ENCODE data around the gene ZNF689. TPM values are rescaled to one million over a fixed set of nuclear protein-coding genes. Genes with fewer than 3 reads are reported as not detected.
A peak's percentile ranks its signal among the peaks of the same experiment; 100 is the strongest.

Gene ZNF689
- total RNA-seq, 1 experiment from 2014 or later = 21.1 TPM

- H3K4me1 ChIP-seq (ENCODE audit: insufficient read depth, low read length) = no peaks in the 10 kb centered on the region
- H3K18ac ChIP-seq (ENCODE audit: insufficient read length, low read depth, low read length) = no peak overlapping the region
- no peaks in the 10 kb centered on the region for H3K79me1 ChIP-seq (ENCODE audit: insufficient read depth, low read depth, low read length, poor library complexity, severe bottlenecking)
- H3K27me3 ChIP-seq (ENCODE audit: insufficient read depth, low read length) = no peaks in the 10 kb centered on the region
- no peak overlapping the region for H3K4me2 ChIP-seq (ENCODE audit: insufficient read depth, insufficient read length, low read length)
- peaks cover 5% of the 10 kb centered on the region for H3K27me3 Mint-ChIP-seq (ENCODE audit: low read depth)
- H2BK5ac ChIP-seq (ENCODE audit: insufficient read length, low read length) = no peak overlapping the region
- no peak overlapping the region for H2AFZ ChIP-seq (ENCODE audit: low read length)
- no peak overlapping the region for H3K4ac ChIP-seq (ENCODE audit: low read depth, low read length)
- H3T11ph ChIP-seq (ENCODE audit: low read length) = no peak overlapping the region
- H3K23me2 ChIP-seq (ENCODE audit: insufficient read length, low read depth, low read length, poor library complexity, severe bottlenecking) = peaks cover 3% of the 10 kb centered on the region
- H3K56ac ChIP-seq (ENCODE audit: insufficient read length, low read depth, low read length) = no peak overlapping the region
- TF ChIP-seq CTCF (conservative IDR thresholded peaks at IDR 0.05) = peak; percentile 99
- H4K5ac ChIP-seq (ENCODE audit: insufficient read length, low read depth, low read length) = no peak overlapping the region
- no peaks in the 10 kb centered on the region for H3K79me2 ChIP-seq (ENCODE audit: insufficient read depth, low read length)
- peaks cover 0 to under 1% (median 0%) of the 10 kb centered on the region in 3 experiments; a peak in 1 of 7 replicates for H3K36me3 Mint-ChIP-seq (ENCODE audit: insufficient read depth in 1 of 3, low read depth in 3 of 3)
- H2BK12ac ChIP-seq (ENCODE audit: insufficient read length, low read depth, low read length) = no peak overlapping the region
- H3K23ac ChIP-seq (ENCODE audit: insufficient read length, low read depth, low read length) = no peak overlapping the region
- H3K27ac ChIP-seq (ENCODE audit: insufficient read length, low read depth, low read length) = no peak overlapping the region
- peak; percentile 93 for DNase-seq
- H2BK20ac ChIP-seq (ENCODE audit: low read depth, low read length, poor library complexity, severe bottlenecking) = no peak overlapping the region
- 0 out of 5 replicates have a peak overlapping the region, but pooled peaks of 1 of the 2 experiments have one; percentile 2 for H3K4me3 Mint-ChIP-seq
- no peak overlapping the region for H4K8ac ChIP-seq (replicated peaks; ENCODE audit: insufficient read length, low read depth, low read length)
- no peak overlapping the region for H3K9ac ChIP-seq (ENCODE audit: extremely low read depth, insufficient read length, low read length)
- no peak overlapping the region for H3K14ac ChIP-seq (ENCODE audit: insufficient read depth, low read length)
- H2BK120ac ChIP-seq (ENCODE audit: low read depth, low read length, poor library complexity, severe bottlenecking) = no peak overlapping the region
- no peak overlapping the region for H3K27ac Mint-ChIP-seq
- H2AK5ac ChIP-seq (ENCODE audit: insufficient read length, low read length) = no peak overlapping the region
- no peak overlapping the region for H2BK15ac ChIP-seq (ENCODE audit: low read depth, low read length)
- peaks cover 1 to 6% of the 10 kb centered on the region in 2 experiments for H3K4me1 Mint-ChIP-seq
- H4K20me1 ChIP-seq (ENCODE audit: control insufficient read depth, insufficient read depth, insufficient read length) = no peaks in the 10 kb centered on the region
- no CpG with 5 or more reads among the region's 12 CpGs for WGBS (ENCODE audit: extremely low coverage, insufficient read length, low lambda C conversion rate)
- no peak overlapping the region for H4K91ac ChIP-seq (ENCODE audit: insufficient read length, low read depth, low read length)
- H3K9me3 ChIP-seq (ENCODE audit: control insufficient read depth, low read depth, low read length) = no peaks in the 10 kb centered on the region
- no peaks in the 10 kb centered on the region; a peak in 1 of 5 replicates for H3K9me3 Mint-ChIP-seq
Measured at GRCh38 chr16:30615358-30616091, 5.3 kb upstream of the ZNF689 start.

Data from H9 (cell line).